T-helper 1 cell treated with Interleukin-12 subunit alpha and Interleukin-12 subunit beta and Interleukin-4 antibody, amounts not matched to agents 30 μg/mL and 1 μg/mL, for 36 hours (primary cell): ENCODE results near the gene BEST1.
"Not testable (repeated sequence)": the region's sequence is repeated elsewhere in the genome, so short reads cannot be mapped to it uniquely, and the experiment has no call there.

ENCODE experiments used
- H3K27ac Mint-ChIP-seq: one replicate; pipeline ENCODE4 v1.8.0; 2021; ENCODE audit warnings: mild to moderate bottlenecking, mixed read lengths
- H3K27me3 Mint-ChIP-seq: one replicate; pipeline ENCODE4 v1.8.0; 2021; ENCODE audit warnings: low read depth, mixed read lengths
- H3K36me3 Mint-ChIP-seq: one replicate; pipeline ENCODE4 v1.8.0; 2021; ENCODE audit warnings: low read depth, mixed read lengths
- H3K4me1 Mint-ChIP-seq: one replicate; pipeline ENCODE4 v1.8.0; 2021; ENCODE audit warnings: low read depth, mixed read lengths
- H3K4me3 Mint-ChIP-seq: one replicate; pipeline ENCODE4 v1.8.0; 2021; ENCODE audit warnings: mild to moderate bottlenecking, moderate library complexity, mixed read lengths
- H3K9me3 Mint-ChIP-seq: one replicate; pipeline ENCODE4 v1.8.0; 2021; ENCODE audit warnings: mixed read lengths

The BEST1 gene

GRCh38 chr11:61962213-61963015, 12.3 kb downstream of the BEST1 start:
- no peaks in the 10 kb centered on the region for H3K9me3 Mint-ChIP-seq
- peaks cover 3% of the 10 kb centered on the region for H3K27me3 Mint-ChIP-seq
- no peak overlapping the region for H3K4me3 Mint-ChIP-seq
- H3K4me1 Mint-ChIP-seq: peaks cover 26% of the 10 kb centered on the region
- H3K36me3 Mint-ChIP-seq: peaks cover 40% of the 10 kb centered on the region
- H3K27ac Mint-ChIP-seq: no peak overlapping the region

GRCh38 chr11:61963016-61963281, 12.8 kb downstream of the BEST1 start:
- Mint-ChIP-seq H3K9me3 (no peaks in the 10 kb centered on the region), H3K4me1 (peaks cover 26% of the 10 kb centered on the region), H3K27me3 (peaks cover 3% of the 10 kb centered on the region), H3K27ac (peak overlapping the region; percentile 37), H3K36me3 (peaks cover 40% of the 10 kb centered on the region), H3K4me3 (no peak overlapping the region)

GRCh38 chr11:61963282-61964057, 13.3 kb downstream of the BEST1 start:
- H3K27ac Mint-ChIP-seq: peak overlapping the region; percentile 37
- peaks cover 40% of the 10 kb centered on the region for H3K36me3 Mint-ChIP-seq
- H3K27me3 Mint-ChIP-seq: peaks cover 3% of the 10 kb centered on the region
- H3K4me3 Mint-ChIP-seq: peak overlapping the region; percentile 59
- H3K4me1 Mint-ChIP-seq: peaks cover 30% of the 10 kb centered on the region
- H3K9me3 Mint-ChIP-seq: no peaks in the 10 kb centered on the region

GRCh38 chr11:61964058-61964665, 14.0 kb downstream of the BEST1 start:
- Mint-ChIP-seq H3K9me3 (no peaks in the 10 kb centered on the region), H3K27ac (no peak overlapping the region), H3K27me3 (peaks cover under 1% of the 10 kb centered on the region), H3K4me3 (no peak overlapping the region), H3K4me1 (peaks cover 33% of the 10 kb centered on the region), H3K36me3 (peaks cover 40% of the 10 kb centered on the region)

GRCh38 chr11:61964666-61965271, 14.6 kb downstream of the BEST1 start:
- peaks cover 40% of the 10 kb centered on the region for H3K36me3 Mint-ChIP-seq
- peak overlapping the region; percentile 92 for H3K4me3 Mint-ChIP-seq
- H3K27me3 Mint-ChIP-seq, H3K27ac Mint-ChIP-seq, H3K9me3 Mint-ChIP-seq: not testable (repeated sequence)
- peaks cover 37% of the 10 kb centered on the region for H3K4me1 Mint-ChIP-seq

GRCh38 chr11:61966734-61967115, 16.6 kb downstream of the BEST1 start:
- H3K27me3 Mint-ChIP-seq: no peaks in the 10 kb centered on the region
- no peaks in the 10 kb centered on the region for H3K9me3 Mint-ChIP-seq
- H3K4me1 Mint-ChIP-seq: peaks cover 50% of the 10 kb centered on the region
- peak overlapping the region; percentile 92 for H3K4me3 Mint-ChIP-seq
- H3K36me3 Mint-ChIP-seq: peaks cover 39% of the 10 kb centered on the region
- H3K27ac Mint-ChIP-seq: peak overlapping the region; percentile 89

- Mint-ChIP-seq H3K27ac (peak within 1 kb of the TSS; percentile 93), H3K4me3 (peak within 1 kb of the TSS; percentile 92), H3K9me3 (no peaks in the 10 kb centered on the region), H3K27me3 (no peaks in the 10 kb centered on the region), H3K4me1 (peaks cover 55% of the 10 kb centered on the region), H3K36me3 (peaks cover 38% of the 10 kb centered on the region)
Measured at GRCh38 chr11:61967116-61967923, 17.2 kb downstream of the BEST1 start, which contains the start of gene FTH1. Gene FTH1 (minus strand): TSS chr11:61967634. CDS start chr11:61967425, 209 bp downstream.

- H3K36me3 Mint-ChIP-seq: peaks cover 34% of the 10 kb centered on the region
Measured at GRCh38 chr11:61967924-61968757, 18.0 kb downstream of the BEST1 start.

GRCh38 chr11:61968758-61969390, 18.7 kb downstream of the BEST1 start:
- H3K4me1 Mint-ChIP-seq: peaks cover 61% of the 10 kb centered on the region
- no peaks in the 10 kb centered on the region for H3K27me3 Mint-ChIP-seq
- H3K9me3 Mint-ChIP-seq: no peaks in the 10 kb centered on the region
- peaks cover 27% of the 10 kb centered on the region for H3K36me3 Mint-ChIP-seq
- H3K27ac Mint-ChIP-seq: peak overlapping the region; percentile 93
- peak overlapping the region; percentile 92 for H3K4me3 Mint-ChIP-seq

More at GRCh38 chr11:61967924-61968757, 18.0 kb downstream of the BEST1 start:
- Mint-ChIP-seq H3K9me3 (no peaks in the 10 kb centered on the region), H3K27ac (peak overlapping the region; percentile 93), H3K4me1 (peaks cover 61% of the 10 kb centered on the region), H3K4me3 (peak overlapping the region; percentile 92), H3K27me3 (no peaks in the 10 kb centered on the region)

- peak overlapping the region; percentile 49 for H3K4me3 Mint-ChIP-seq
- peak overlapping the region; percentile 93 for H3K27ac Mint-ChIP-seq
- peaks cover 56% of the 10 kb centered on the region for H3K4me1 Mint-ChIP-seq
- peaks cover 22% of the 10 kb centered on the region for H3K36me3 Mint-ChIP-seq
- H3K9me3 Mint-ChIP-seq: no peaks in the 10 kb centered on the region
- H3K27me3 Mint-ChIP-seq: no peaks in the 10 kb centered on the region
Measured at GRCh38 chr11:61969391-61969758, 19.2 kb downstream of the BEST1 start.

- Mint-ChIP-seq H3K27ac (peak overlapping the region; percentile 54), H3K4me3 (no peak overlapping the region), H3K4me1 (peaks cover 52% of the 10 kb centered on the region), H3K9me3 (no peaks in the 10 kb centered on the region), H3K36me3 (peaks cover 15% of the 10 kb centered on the region), H3K27me3 (no peaks in the 10 kb centered on the region)
Measured at GRCh38 chr11:61969838-61970662, 19.9 kb downstream of the BEST1 start.
